ENCODE measurements around the gene ELF4.
"Not testable (repeated sequence)": the region's sequence is repeated elsewhere in the genome, so short reads cannot be mapped to it uniquely, and the experiment has no call there.

ELF4 gene

GRCh38 chrX:130124577-130124976 is 14.3 kb upstream of the ELF4 start:
- Histone ChIP-seq H3K27me3 (ENCODE audit: control insufficient read depth, insufficient read depth, low read length) (no peaks in the 10 kb centered on the region), H3K9ac (ENCODE audit: low read length) (peak overlapping the region; percentile 34), H3K9me3 (ENCODE audit: control insufficient read depth, low read length) (no peaks in the 10 kb centered on the region), H3K4me3 (ENCODE audit: low read length) (no peak overlapping the region), H3K36me3 (ENCODE audit: control insufficient read depth, insufficient read depth, low read length) (no peaks in the 10 kb centered on the region), H3K4me1 (ENCODE audit: control insufficient read depth, insufficient read depth, low read length) (peaks cover 32% of the 10 kb centered on the region)

DNA sequence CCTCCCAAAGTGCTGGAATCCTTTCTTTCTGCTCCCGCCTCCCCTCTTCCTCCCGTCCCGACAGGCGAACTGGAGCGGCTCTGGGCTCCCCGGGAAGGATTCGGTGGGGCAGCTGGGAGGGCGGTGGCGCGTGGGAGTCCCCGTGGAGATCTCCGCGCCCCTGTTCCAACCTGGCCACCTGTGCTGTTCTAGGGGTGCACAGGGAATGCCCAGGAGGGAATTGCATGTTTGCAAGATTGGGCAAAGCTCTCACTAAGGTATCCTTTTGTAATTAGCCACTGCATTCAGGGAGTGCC is 11.2 kb upstream of the ELF4 start:
- Histone ChIP-seq H3K36me3 (ENCODE audit: control insufficient read depth, insufficient read depth, low read length) (no peaks in the 10 kb centered on the region), H3K9me3 (ENCODE audit: control insufficient read depth, low read length) (no peaks in the 10 kb centered on the region), H3K27me3 (ENCODE audit: control insufficient read depth, insufficient read depth, low read length) (no peaks in the 10 kb centered on the region), H3K4me3 (ENCODE audit: low read length) (no peak overlapping the region), H3K9ac (ENCODE audit: low read length) (no peak overlapping the region), H3K4me1 (ENCODE audit: control insufficient read depth, insufficient read depth, low read length) (peaks cover 32% of the 10 kb centered on the region)

- Histone ChIP-seq H3K27me3 (ENCODE audit: control insufficient read depth, insufficient read depth, low read length) (no peaks in the 10 kb centered on the region), H3K4me1 (ENCODE audit: control insufficient read depth, insufficient read depth, low read length) (peaks cover 30% of the 10 kb centered on the region), H3K9me3 (ENCODE audit: control insufficient read depth, low read length) (no peaks in the 10 kb centered on the region), H3K4me3 (ENCODE audit: low read length) (no peak overlapping the region), H3K36me3 (ENCODE audit: control insufficient read depth, insufficient read depth, low read length) (no peaks in the 10 kb centered on the region), H3K9ac (ENCODE audit: low read length) (peak overlapping the region; percentile 47)
Measured at GRCh38 chrX:130120746-130121504, 10.6 kb upstream of the ELF4 start.

DNA sequence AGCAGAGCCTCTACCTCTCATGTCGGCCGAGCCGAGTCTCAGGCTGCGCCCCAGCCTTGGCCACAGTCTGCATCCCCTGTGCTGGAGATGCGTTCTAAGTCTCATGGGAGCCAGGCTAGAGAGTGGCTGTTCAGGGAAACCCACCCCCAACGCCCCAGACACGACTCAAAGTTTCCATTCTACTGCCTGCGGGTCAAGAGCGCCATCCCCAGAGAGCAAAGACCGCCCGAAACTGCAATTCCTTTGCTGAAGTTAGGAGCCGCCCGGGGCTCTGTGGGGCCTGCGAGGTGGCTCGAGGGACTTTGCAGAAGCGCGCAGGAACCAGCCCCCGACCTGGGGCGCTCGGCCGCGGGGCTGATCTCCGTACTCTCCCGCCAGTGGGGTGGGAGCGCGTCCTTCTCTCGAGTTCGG is 10.0 kb upstream of the ELF4 start:
- H3K9ac ChIP-seq (ENCODE audit: low read length) = peak overlapping the region; percentile 47
- no peaks in the 10 kb centered on the region for H3K27me3 ChIP-seq (ENCODE audit: control insufficient read depth, insufficient read depth, low read length)
- H3K9me3 ChIP-seq (ENCODE audit: control insufficient read depth, low read length) = no peaks in the 10 kb centered on the region
- H3K36me3 ChIP-seq (ENCODE audit: control insufficient read depth, insufficient read depth, low read length) = no peaks in the 10 kb centered on the region
- no peak overlapping the region for H3K4me3 ChIP-seq (ENCODE audit: low read length)
- peaks cover 24% of the 10 kb centered on the region for H3K4me1 ChIP-seq (ENCODE audit: control insufficient read depth, insufficient read depth, low read length)

- Histone ChIP-seq H3K4me3 (ENCODE audit: low read length) (no peak overlapping the region), H3K36me3 (ENCODE audit: control insufficient read depth, insufficient read depth, low read length) (no peaks in the 10 kb centered on the region), H3K27me3 (ENCODE audit: control insufficient read depth, insufficient read depth, low read length) (no peaks in the 10 kb centered on the region), H3K4me1 (ENCODE audit: control insufficient read depth, insufficient read depth, low read length) (peaks cover 15% of the 10 kb centered on the region), H3K9me3 (ENCODE audit: control insufficient read depth, low read length) (no peaks in the 10 kb centered on the region), H3K9ac (ENCODE audit: low read length) (no peak overlapping the region)
Measured at GRCh38 chrX:130119312-130119898, 9.1 kb upstream of the ELF4 start.

- H3K4me3 ChIP-seq (ENCODE audit: low read length) = no peak overlapping the region
Measured at GRCh38 chrX:130118441-130119311, 8.4 kb upstream of the ELF4 start.

DNA sequence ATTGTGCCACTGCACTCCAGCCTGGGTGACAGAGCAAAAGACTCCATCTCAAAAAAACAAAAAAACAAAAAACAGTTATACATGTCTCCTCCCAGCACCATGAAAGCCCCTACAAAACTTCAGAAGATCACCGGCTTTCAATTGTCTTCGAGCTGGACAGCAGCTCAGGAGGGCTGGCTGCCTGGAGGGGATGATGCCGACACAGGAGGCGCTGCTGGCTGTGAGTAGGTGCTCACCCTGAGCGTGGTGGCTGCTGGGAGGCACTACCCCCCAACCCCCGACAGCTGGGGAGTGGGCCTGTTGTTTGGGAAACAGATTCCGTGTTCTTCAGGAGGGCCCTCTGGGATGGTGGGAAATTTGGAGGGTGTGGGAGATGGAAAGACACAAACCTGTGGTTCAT is 6.9 kb upstream of the ELF4 start:
- H3K27me3 ChIP-seq (ENCODE audit: control insufficient read depth, insufficient read depth, low read length) = no peaks in the 10 kb centered on the region
- H3K9ac ChIP-seq (ENCODE audit: low read length) = no peak overlapping the region
- H3K4me3 ChIP-seq (ENCODE audit: low read length) = no peak overlapping the region
- H3K36me3 ChIP-seq (ENCODE audit: control insufficient read depth, insufficient read depth, low read length) = no peaks in the 10 kb centered on the region
- peaks cover 15% of the 10 kb centered on the region for H3K4me1 ChIP-seq (ENCODE audit: control insufficient read depth, insufficient read depth, low read length)
- no peaks in the 10 kb centered on the region for H3K9me3 ChIP-seq (ENCODE audit: control insufficient read depth, low read length)

More at GRCh38 chrX:130118441-130119311, 8.4 kb upstream of the ELF4 start:
- Histone ChIP-seq H3K9ac (ENCODE audit: low read length) (no peak overlapping the region), H3K27me3 (ENCODE audit: control insufficient read depth, insufficient read depth, low read length) (no peaks in the 10 kb centered on the region), H3K36me3 (ENCODE audit: control insufficient read depth, insufficient read depth, low read length) (no peaks in the 10 kb centered on the region), H3K9me3 (ENCODE audit: control insufficient read depth, low read length) (no peaks in the 10 kb centered on the region), H3K4me1 (ENCODE audit: control insufficient read depth, insufficient read depth, low read length) (peaks cover 15% of the 10 kb centered on the region)

DNA sequence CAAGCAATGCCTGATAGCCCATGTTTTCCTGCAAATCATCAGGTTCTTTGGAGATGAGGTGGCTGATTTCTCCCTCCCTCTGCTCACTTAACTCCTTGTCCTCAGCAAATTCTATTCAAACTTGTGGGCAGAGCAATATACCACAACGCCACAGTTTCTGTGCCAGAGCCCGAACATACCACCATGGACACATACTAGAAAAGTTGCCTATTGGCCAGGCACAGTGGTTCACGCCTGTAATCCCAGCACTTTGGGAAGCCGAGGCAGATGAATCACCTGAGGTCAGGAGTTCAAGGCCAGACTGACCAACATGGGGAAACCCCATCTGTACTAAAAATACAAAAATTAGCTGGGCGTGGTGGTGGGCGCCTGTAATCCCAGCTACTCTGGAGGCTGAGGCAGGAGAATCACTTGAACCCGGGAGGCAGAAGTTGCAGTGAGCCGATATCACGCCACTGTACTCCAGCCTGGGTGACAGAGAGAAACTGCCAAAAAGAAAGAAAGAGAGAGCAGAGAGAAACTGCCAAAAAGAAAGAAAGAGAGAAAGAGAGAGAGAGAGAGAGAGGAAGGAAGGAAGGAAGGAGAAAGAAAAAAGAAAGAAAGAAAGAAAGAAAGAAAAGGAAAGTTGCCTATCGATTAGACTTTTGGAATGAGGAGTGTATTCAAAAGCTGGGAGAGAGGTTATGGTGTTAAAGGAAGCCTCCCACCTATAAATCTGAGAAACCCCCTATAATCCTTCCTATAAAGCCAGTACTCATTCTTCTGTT is 5.0 kb upstream of the ELF4 start:
- not testable (repeated sequence) for H3K9me3 ChIP-seq (ENCODE audit: control insufficient read depth, low read length); H3K9ac ChIP-seq (ENCODE audit: low read length); H3K27me3 ChIP-seq (ENCODE audit: control insufficient read depth, insufficient read depth, low read length); H3K4me3 ChIP-seq (ENCODE audit: low read length); H3K36me3 ChIP-seq (ENCODE audit: control insufficient read depth, insufficient read depth, low read length)
- H3K4me1 ChIP-seq (ENCODE audit: control insufficient read depth, insufficient read depth, low read length) = peaks cover 10% of the 10 kb centered on the region

DNA sequence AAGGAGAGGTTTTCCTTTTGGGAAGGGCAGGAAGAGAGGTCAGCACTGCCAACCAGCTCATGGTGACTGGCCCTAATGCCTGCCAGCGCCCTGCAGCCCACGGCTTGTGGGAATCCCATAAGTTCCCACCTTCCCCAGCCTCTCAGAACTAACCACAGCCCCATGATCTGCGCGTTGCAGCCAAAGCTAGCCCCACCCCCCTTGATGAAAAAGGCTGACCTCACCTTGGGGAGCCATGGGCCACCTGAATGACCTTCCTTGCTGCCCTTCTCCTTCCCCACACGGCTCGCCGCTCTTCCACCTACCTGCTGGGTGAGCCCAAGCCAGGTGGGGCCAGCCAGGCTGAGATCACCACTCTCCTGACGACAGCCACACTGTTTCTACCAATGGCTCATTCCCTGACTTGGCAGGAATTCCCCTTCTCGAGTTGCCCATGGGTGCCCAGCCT is 3.9 kb upstream of the ELF4 start:
- Histone ChIP-seq H3K27me3 (ENCODE audit: control insufficient read depth, insufficient read depth, low read length) (no peaks in the 10 kb centered on the region), H3K9ac (ENCODE audit: low read length) (no peak overlapping the region), H3K36me3 (ENCODE audit: control insufficient read depth, insufficient read depth, low read length) (no peaks in the 10 kb centered on the region), H3K9me3 (ENCODE audit: control insufficient read depth, low read length) (no peaks in the 10 kb centered on the region), H3K4me3 (ENCODE audit: low read length) (no peak overlapping the region), H3K4me1 (ENCODE audit: control insufficient read depth, insufficient read depth, low read length) (peaks cover 8% of the 10 kb centered on the region)

- H3K27me3 ChIP-seq (ENCODE audit: control insufficient read depth, insufficient read depth, low read length) = no peaks in the 10 kb centered on the region
- no peaks in the 10 kb centered on the region for H3K36me3 ChIP-seq (ENCODE audit: control insufficient read depth, insufficient read depth, low read length)
- H3K4me1 ChIP-seq (ENCODE audit: control insufficient read depth, insufficient read depth, low read length) = peaks cover 19% of the 10 kb centered on the region
- H3K9ac ChIP-seq (ENCODE audit: low read length) = peak overlapping the region; percentile 47
- H3K4me3 ChIP-seq (ENCODE audit: low read length) = no peak overlapping the region
- H3K9me3 ChIP-seq (ENCODE audit: control insufficient read depth, low read length) = no peaks in the 10 kb centered on the region
Measured at GRCh38 chrX:130111220-130112154, 1.2 kb upstream of the ELF4 start.
